ENCODE measurements around the gene EDA2R.

EDA2R gene

GRCh38 chrX:66616944-66617343 is 21.9 kb downstream of the EDA2R start:
- TF ChIP-seq TAF1 (IDR thresholded peaks at IDR 0.05; ENCODE audit: borderline replicate concordance, insufficient read depth, low read length), result no peak
- no peak for TF ChIP-seq FOXP2 (optimal IDR thresholded peaks at IDR 0.05; ENCODE audit: borderline replicate concordance, extremely low read depth, extremely low read length, insufficient read depth)
- TF ChIP-seq REST (IDR thresholded peaks at IDR 0.05; ENCODE audit: insufficient read depth in 1 of 2, low read depth in 2 of 2, low read length in 2 of 2), result no peak
- TF ChIP-seq SIN3A (IDR thresholded peaks at IDR 0.05; ENCODE audit: borderline replicate concordance, insufficient read depth, low read length), result no peak
- TF ChIP-seq POLR2AphosphoS5 (IDR thresholded peaks at IDR 0.05; ENCODE audit: low read depth, low read length), result no peak

- TF ChIP-seq SIN3A (IDR thresholded peaks at IDR 0.05; ENCODE audit: borderline replicate concordance, insufficient read depth, low read length) (no peak), REST (IDR thresholded peaks at IDR 0.05; ENCODE audit: insufficient read depth in 1 of 2, low read depth in 2 of 2, low read length in 2 of 2) (no peak), TAF1 (IDR thresholded peaks at IDR 0.05; ENCODE audit: borderline replicate concordance, insufficient read depth, low read length) (no peak), POLR2AphosphoS5 (IDR thresholded peaks at IDR 0.05; ENCODE audit: low read depth, low read length) (no peak), FOXP2 (optimal IDR thresholded peaks at IDR 0.05; ENCODE audit: borderline replicate concordance, extremely low read depth, extremely low read length, insufficient read depth) (no peak)
Observed at GRCh38 chrX:66602381-66602938, 36.4 kb downstream of the EDA2R start.

- TF ChIP-seq REST (IDR thresholded peaks at IDR 0.05; ENCODE audit: insufficient read depth in 1 of 2, low read depth in 2 of 2, low read length in 2 of 2) (no peak), POLR2AphosphoS5 (IDR thresholded peaks at IDR 0.05; ENCODE audit: low read depth, low read length) (no peak), SIN3A (IDR thresholded peaks at IDR 0.05; ENCODE audit: borderline replicate concordance, insufficient read depth, low read length) (no peak), FOXP2 (optimal IDR thresholded peaks at IDR 0.05; ENCODE audit: borderline replicate concordance, extremely low read depth, extremely low read length, insufficient read depth) (no peak), TAF1 (IDR thresholded peaks at IDR 0.05; ENCODE audit: borderline replicate concordance, insufficient read depth, low read length) (no peak)
Observed at GRCh38 chrX:66601522-66601921, 37.4 kb downstream of the EDA2R start.

- TF ChIP-seq SIN3A (IDR thresholded peaks at IDR 0.05; ENCODE audit: borderline replicate concordance, insufficient read depth, low read length), result no peak
- no peak for TF ChIP-seq TAF1 (IDR thresholded peaks at IDR 0.05; ENCODE audit: borderline replicate concordance, insufficient read depth, low read length)
- TF ChIP-seq REST (IDR thresholded peaks at IDR 0.05; ENCODE audit: insufficient read depth in 1 of 2, low read depth in 2 of 2, low read length in 2 of 2), result no peak
- TF ChIP-seq POLR2AphosphoS5 (IDR thresholded peaks at IDR 0.05; ENCODE audit: low read depth, low read length), result no peak
- TF ChIP-seq FOXP2 (optimal IDR thresholded peaks at IDR 0.05; ENCODE audit: borderline replicate concordance, extremely low read depth, extremely low read length, insufficient read depth), result no peak
Observed at GRCh38 chrX:66579219-66579618, 59.7 kb downstream of the EDA2R start.
